HUES6 (cell line): ENCODE data around the gene SIRPD.
"Not testable (repeated sequence)": the region's sequence is repeated elsewhere in the genome, so short reads cannot be mapped to it uniquely, and the experiment has no call there.

Experiments
- H3K27ac ChIP-seq: 2 replicates; pipeline ENCODE4 v1.7.0; 2013; ENCODE audit warnings: low read depth, mild to moderate bottlenecking, low read length, inconsistent platforms
- H3K27me3 ChIP-seq: 2 replicates; pipeline ENCODE4 v1.6.1; 2013; ENCODE audit warnings: low read length; ENCODE audit not compliant: control insufficient read depth, insufficient read depth
- H3K36me3 ChIP-seq: 2 replicates; pipeline ENCODE4 v1.6.1; 2013; ENCODE audit warnings: low read length; ENCODE audit not compliant: control insufficient read depth, insufficient read depth
- H3K4me1 ChIP-seq: 2 replicates; pipeline ENCODE4 v1.6.1; 2013; ENCODE audit warnings: low read length; ENCODE audit not compliant: control insufficient read depth, insufficient read depth
- H3K4me3 ChIP-seq: 2 replicates; pipeline ENCODE4 v1.5.1; 2013; ENCODE audit warnings: low read depth, low read length
- H3K9ac ChIP-seq: one replicate; pipeline ENCODE4 v1.6.1; 2013; ENCODE audit warnings: mild to moderate bottlenecking, low read length
- H3K9me3 ChIP-seq: 2 replicates; pipeline ENCODE4 v1.6.1; 2013; ENCODE audit warnings: low read depth, low read length; ENCODE audit not compliant: control insufficient read depth, insufficient read depth

SIRPD gene

DNA sequence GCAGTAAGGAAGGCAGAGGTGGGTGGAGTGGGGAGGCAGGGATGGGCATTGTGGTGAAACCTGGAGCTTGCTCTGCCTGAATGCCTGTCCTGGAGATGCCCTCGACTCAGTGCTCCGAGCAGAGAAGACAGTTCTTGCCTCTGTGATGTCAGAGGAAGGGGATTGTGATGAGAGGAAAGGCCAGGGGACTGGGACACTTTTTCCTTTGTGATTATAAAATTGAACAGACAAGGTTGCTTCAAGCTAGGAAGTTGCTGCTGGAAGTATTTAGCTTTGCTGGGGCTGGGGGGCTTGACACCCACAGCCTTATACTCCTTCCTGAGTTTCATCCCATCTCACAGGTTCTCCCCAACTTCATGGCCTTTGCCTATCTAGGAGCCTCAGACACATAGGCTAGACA lies at the start of gene SIRPD:
SIRPD (minus strand) TSS at position 101 of the 400 bp plus-strand sequence; CDS start at position 49, 52 bp downstream.
- peaks cover 6% of the 10 kb centered on the region; the same call in 1 of the 2 replicates for H3K9me3 ChIP-seq
- no peak within 1 kb of the TSS for H3K9ac ChIP-seq
- H3K36me3 ChIP-seq = no peaks in the 10 kb centered on the region
- no peaks in the 10 kb centered on the region for H3K4me1 ChIP-seq
- H3K27me3 ChIP-seq = no peaks in the 10 kb centered on the region
- H3K27ac ChIP-seq = no peak within 1 kb of the TSS
- no peak within 1 kb of the TSS for H3K4me3 ChIP-seq

DNA sequence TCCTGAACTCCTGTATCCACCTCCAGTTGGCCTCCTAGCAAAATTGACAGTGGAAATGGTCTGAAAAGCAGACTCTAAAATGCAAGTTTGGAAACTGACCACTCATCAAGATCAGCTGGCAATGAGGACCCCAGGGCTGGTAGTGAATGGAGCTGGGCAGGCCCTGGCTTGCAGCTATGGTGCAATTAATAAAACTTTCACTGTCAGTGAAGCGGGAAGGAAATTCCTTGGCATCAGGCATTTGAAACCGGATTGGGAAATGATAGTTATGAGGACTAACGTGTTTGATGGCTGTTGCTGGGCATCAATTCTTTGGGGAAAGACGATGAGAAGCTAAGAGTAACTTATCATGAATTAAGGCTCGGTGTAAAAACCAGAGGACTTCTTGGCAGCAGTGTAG lies 43.2 kb upstream of the SIRPD start:
- no peak overlapping the region for H3K9ac ChIP-seq
- 0 out of 2 replicates have a peak, but pooled peaks cover 2% of the 10 kb centered on the region for H3K4me1 ChIP-seq
- no peak overlapping the region for H3K4me3 ChIP-seq
- H3K9me3 ChIP-seq = no peaks in the 10 kb centered on the region
- H3K27ac ChIP-seq = no peak overlapping the region
- H3K36me3 ChIP-seq = no peaks in the 10 kb centered on the region
- H3K27me3 ChIP-seq = no peaks in the 10 kb centered on the region

DNA sequence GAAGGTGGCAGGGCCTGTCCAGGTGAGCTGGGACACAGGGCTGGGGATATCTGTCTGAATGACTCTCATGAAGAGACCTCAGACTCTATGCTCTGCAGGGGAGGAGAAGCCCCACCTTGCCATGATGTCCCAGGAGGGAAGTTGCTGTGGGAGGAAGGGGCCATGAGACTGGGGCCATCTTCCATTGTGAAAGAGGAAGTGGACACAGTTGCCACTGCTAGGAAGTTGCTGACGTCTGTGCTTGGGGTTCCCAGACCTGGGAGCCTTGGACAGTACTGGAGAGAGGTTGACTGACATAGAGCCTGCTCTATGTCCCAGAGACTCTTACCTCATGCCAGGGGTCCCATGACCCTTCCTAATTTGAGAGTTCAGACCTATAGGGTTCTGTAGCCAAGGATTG lies 37.8 kb upstream of the SIRPD start:
- no peak overlapping the region for H3K4me3 ChIP-seq

DNA sequence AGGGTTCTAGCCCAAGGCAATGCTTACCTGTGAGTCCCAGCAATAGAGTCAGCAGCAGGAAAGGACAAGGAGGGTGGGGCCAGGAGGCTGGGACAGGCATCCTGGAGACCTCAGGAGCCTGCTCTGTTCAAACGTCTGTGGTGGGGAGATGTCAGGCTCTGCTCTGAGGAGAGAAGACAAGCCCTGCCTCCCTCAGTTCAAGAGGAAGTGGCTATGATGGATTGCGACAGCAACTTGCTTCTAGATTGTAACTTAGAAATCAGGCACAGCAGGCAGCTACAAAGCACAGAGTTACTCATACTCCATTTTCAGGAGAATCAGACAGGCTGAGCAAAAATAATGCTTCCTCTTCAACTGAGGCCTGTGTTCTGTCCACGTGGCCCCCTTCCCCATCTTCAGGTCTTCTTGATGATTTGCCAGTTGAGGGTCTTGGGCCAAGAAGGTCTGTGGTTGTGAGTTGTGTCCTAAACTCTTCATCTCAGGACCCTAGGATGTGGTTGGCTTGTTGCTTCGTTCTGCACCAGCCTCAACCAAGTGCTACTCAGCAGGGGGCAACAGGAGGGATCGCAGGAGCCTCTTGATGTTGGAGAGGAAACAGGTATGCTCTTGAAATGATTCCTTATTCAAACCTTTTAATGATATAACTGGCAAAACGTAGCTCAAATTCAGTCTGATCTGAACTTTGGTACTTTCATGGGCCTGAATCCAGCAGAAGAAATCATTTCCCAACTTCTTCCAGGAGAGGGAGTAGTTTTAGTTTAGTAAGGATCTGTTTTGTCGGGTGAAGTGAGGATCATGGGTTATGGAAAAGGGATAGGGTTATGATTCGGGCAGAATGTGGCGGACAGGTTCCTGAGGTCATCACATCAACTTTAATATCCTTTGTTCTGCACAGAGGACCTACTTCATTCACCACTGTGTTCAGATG lies 31.3 kb upstream of the SIRPD start:
- Histone ChIP-seq H3K9me3 (no peaks in the 10 kb centered on the region), H3K4me3 (no peak overlapping the region), H3K9ac (no peak overlapping the region), H3K27ac (no peak overlapping the region), H3K27me3 (no peaks in the 10 kb centered on the region), H3K4me1 (no peaks in the 10 kb centered on the region; the same call in 1 of the 2 replicates), H3K36me3 (no peaks in the 10 kb centered on the region)

More for the DNA sequence above, 37.8 kb upstream of the SIRPD start:
- Histone ChIP-seq H3K27ac (no peak overlapping the region), H3K36me3 (no peaks in the 10 kb centered on the region), H3K27me3 (no peaks in the 10 kb centered on the region), H3K9ac (no peak overlapping the region), H3K4me1 (0 out of 2 replicates have a peak, but pooled peaks cover 2% of the 10 kb centered on the region), H3K9me3 (no peaks in the 10 kb centered on the region)

DNA sequence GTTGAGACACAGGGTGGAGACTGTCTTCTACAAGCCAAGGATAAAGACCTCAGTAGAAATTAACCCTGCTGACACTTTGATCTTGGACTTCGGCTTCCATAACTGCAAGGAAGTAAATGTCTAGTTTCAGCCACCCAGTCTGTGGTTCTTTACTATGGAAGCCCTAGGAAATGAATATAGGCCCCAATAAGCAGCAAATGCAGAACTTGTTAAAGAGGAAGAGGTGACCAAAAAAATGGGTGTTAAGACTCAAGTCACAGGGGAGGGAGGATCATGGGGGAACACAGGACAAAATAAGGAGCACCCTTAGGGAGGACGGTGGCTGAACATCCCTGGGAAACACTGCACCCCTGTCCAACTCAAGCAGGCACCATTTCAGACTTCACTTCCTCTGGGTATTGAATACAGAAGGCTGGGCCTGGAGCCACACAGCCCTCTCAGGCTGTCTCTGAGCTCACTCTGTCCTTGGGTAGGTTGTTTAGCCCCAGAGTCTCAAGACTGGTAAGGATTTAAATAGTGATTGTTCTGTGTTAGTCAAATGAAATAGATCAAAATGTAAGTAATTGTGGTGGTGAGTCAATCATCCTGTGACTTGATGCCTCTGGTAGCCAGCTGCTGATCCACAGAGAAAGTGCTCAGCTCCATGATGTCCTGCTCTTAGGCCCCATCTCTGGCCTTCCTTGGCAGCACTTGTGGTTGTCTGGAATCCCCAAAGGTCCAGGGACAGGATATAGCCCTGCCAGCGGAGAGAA lies 30.5 kb upstream of the SIRPD start:
- Histone ChIP-seq H3K36me3 (no peaks in the 10 kb centered on the region), H3K27ac (no peak overlapping the region), H3K4me3 (no peak overlapping the region), H3K9ac (no peak overlapping the region), H3K4me1 (no peaks in the 10 kb centered on the region; the same call in 1 of the 2 replicates), H3K9me3 (no peaks in the 10 kb centered on the region), H3K27me3 (no peaks in the 10 kb centered on the region)

DNA sequence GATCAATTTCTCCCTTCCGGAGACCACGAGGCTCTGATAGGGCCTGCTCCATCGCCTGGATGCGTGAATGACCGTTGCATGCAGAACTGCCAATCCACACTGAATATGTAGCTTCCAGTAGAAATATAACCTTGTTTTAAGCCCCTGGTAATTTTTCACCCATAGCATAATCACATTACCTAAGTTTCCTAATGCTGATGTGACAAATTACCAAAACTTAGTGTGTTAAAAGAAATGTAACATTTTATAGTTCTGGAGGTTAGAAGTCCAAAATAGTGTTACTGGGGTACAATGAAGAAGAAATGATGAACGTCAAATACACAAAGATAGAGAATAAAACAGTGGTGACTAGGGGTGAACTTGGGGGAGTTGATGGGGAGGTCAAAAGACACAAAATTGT lies 22.0 kb upstream of the SIRPD start:
- Histone ChIP-seq H3K9ac (no peak overlapping the region), H3K9me3 (no peaks in the 10 kb centered on the region), H3K4me3 (no peak overlapping the region), H3K4me1 (no peaks in the 10 kb centered on the region), H3K27me3 (no peaks in the 10 kb centered on the region; the same call in 1 of the 2 replicates), H3K36me3 (no peaks in the 10 kb centered on the region), H3K27ac (no peak overlapping the region)

DNA sequence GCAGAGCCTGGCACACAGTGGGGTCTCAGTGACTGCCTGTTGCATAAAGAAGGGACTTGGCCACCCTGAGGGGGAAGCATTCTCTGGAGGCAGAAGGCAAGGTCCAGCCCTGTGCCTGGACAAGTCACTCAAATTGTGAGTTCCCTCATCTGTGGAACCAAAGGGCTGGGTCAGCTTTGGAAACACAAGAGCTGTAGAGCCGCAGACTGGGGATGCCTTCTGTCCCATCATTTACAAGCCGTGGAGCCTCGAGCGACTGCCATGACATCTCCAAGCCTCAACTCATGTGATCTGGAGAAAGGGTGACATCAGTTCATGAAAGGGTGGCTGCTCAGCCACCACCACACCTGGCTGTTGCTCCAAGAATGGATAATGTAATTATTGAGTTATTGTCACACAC lies 20.4 kb upstream of the SIRPD start:
- no peak overlapping the region for H3K4me3 ChIP-seq
- H3K27me3 ChIP-seq = no peaks in the 10 kb centered on the region; the same call in 1 of the 2 replicates
- no peaks in the 10 kb centered on the region for H3K36me3 ChIP-seq
- H3K9ac ChIP-seq = no peak overlapping the region
- H3K9me3 ChIP-seq = no peaks in the 10 kb centered on the region
- no peaks in the 10 kb centered on the region for H3K4me1 ChIP-seq
- H3K27ac ChIP-seq = no peak overlapping the region

DNA sequence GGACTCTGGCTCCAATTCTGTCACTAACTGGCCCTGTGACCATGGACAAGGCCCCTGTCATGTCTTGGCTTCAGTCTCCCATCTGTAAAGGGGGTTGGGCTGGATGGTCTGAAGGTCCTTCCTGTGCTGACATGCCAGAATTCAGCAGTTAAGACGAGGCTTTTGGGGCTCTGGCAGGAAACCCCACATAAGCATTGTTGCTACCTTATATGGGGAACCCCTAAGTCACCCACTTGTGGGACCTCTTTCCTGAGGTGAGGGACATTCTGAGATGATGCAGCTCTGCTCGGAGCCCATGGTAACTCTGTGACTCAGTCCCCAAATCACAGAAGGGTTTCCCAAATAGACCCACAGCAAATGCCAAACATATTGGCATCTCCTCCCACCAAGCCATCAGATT lies 19.8 kb upstream of the SIRPD start:
- H3K9me3 ChIP-seq, H3K4me3 ChIP-seq, H3K4me1 ChIP-seq, H3K9ac ChIP-seq, H3K27me3 ChIP-seq, H3K27ac ChIP-seq, H3K36me3 ChIP-seq: not testable (repeated sequence)

DNA sequence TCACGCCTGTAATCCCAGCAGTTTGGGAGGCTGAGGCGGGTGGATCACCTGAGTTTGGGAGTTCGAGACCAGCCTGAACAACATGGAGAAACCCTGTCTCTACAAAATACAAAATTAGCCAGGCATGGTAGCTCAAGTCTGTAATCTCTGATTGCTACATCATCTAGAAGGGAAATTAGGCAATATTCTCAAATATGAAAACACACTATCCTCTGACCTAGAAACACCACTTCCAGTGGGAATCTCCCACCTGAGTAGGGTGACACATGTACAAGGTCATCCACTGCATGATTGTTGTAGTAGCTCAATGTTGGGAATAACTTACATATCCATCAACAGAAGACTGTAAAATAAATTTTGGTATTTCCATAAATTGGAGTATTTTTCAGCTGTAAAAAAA lies 19.1 kb upstream of the SIRPD start:
- Histone ChIP-seq H3K36me3 (no peaks in the 10 kb centered on the region), H3K27me3 (no peaks in the 10 kb centered on the region; the same call in 1 of the 2 replicates), H3K9me3 (no peaks in the 10 kb centered on the region), H3K27ac (no peak overlapping the region), H3K9ac (no peak overlapping the region), H3K4me1 (no peaks in the 10 kb centered on the region), H3K4me3 (no peak overlapping the region)

DNA sequence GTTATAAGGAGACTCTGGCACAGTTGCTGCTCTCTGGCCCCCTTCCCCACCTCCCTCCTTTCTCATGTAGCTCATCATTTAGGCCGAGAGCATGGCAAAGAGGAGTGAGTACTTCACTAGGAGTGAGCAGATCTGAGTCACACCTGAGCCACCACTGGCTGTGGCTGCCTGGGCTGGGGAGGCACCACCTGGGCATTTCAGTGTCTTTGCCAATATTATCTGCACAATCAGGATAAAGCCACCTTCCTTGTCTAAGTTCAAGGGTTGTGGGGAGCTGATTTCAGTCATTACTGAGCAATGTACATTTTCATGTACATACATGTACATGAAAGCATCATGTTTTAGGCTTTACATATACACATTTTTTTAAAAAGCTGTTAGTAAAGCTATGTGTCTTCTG lies 18.5 kb upstream of the SIRPD start:
- H3K27ac ChIP-seq, H3K9me3 ChIP-seq, H3K27me3 ChIP-seq, H3K4me3 ChIP-seq, H3K36me3 ChIP-seq, H3K4me1 ChIP-seq, H3K9ac ChIP-seq: not testable (repeated sequence)

DNA sequence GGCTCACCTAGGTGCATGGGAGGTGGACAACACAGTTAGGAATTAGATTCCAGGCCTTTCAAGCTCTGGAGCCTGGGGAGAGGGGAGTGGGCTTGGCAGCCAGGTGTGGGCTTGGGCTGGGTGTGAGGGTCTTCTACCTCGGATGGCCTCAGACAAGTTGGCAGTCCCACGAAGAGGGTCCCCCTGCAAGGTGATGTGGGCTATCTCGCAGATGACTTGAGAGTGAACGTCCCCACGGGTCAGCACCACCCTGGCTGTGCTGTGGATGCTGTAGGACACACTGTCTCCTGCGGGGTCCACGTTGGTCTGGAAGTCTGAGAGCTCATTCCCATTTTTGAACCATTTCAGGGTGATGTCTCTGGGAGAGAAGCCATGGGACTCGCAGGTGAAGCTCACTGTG lies 14.1 kb upstream of the SIRPD start:
- H3K9ac ChIP-seq, H3K36me3 ChIP-seq, H3K4me3 ChIP-seq, H3K27ac ChIP-seq, H3K27me3 ChIP-seq, H3K4me1 ChIP-seq, H3K9me3 ChIP-seq: not testable (repeated sequence)
